Stimulated activated CD4-positive, alpha-beta T cell treated with anti-CD3 and anti-CD28 coated beads, Interleukin-15, amount 100 ng/mL, for 24 hours (primary cell): ENCODE results near the gene TBC1D25.

Experiments used
- DNase-seq: peaks from one replicate; pipeline ENCODE4 v3.0.0-alpha.2; 2020

Gene TBC1D25

GRCh38 chrX:48573690-48574269, 34.3 kb downstream of the TBC1D25 start:
- DNase-seq, result no peak

DNA sequence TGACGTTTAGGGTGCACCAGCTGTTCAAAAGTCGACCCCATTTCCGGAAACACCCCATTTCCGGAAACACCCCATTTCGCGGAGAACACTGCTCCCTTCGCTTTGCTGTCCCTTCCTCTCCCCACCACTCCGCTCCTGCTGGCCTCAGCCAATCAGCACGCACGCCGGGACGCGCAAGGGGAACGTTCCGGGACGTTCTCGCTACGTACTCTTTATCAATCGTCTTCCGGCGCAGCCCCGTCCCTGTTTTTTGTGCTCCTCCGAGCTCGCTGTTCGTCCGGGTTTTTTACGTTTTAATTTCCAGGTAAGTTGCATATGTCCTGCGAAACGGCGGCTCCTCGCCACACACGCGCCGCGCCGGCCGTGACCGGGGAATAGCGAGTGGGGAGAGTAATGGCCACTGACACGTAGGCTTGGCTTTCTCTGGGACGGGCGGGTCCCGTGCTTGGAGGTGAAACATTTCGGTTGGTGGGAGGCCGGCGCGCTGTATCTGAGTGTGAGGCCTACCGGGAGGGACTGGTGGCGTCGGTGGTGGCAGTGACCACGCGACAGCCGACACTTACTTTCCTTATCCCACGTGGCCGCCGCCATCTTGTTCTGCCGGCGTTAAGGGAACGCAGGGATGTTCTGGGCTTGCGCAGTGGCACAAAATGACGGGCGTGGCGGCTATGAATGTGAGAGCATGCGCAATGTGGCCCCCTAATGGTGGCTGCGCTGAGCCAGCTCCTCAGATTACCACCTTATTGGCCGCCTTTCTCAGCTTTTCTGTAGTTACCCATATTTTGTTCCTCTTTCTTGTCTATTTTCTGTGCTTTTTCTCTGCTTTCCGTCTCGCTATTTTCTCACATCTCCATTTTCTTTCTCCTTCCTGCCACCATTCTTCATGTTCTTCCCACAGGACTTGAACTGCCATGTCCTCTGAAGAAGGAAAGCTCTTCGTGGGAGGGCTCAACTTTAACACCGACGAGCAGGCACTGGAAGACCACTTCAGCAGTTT, 35.1 kb downstream of the TBC1D25 start, which contains the start of gene RBM3:
Gene RBM3 (plus strand): TSS at position 215 of the 997 bp plus-strand sequence. CDS start 697 bp downstream, at position 912.
- DNase-seq, result peak; percentile 92

- DNase-seq, result no peak
Observed at GRCh38 chrX:48575642-48576041, 36.1 kb downstream of the TBC1D25 start.

- DNase-seq, result no peak
Observed at GRCh38 chrX:48576108-48576507, 36.6 kb downstream of the TBC1D25 start.

DNA sequence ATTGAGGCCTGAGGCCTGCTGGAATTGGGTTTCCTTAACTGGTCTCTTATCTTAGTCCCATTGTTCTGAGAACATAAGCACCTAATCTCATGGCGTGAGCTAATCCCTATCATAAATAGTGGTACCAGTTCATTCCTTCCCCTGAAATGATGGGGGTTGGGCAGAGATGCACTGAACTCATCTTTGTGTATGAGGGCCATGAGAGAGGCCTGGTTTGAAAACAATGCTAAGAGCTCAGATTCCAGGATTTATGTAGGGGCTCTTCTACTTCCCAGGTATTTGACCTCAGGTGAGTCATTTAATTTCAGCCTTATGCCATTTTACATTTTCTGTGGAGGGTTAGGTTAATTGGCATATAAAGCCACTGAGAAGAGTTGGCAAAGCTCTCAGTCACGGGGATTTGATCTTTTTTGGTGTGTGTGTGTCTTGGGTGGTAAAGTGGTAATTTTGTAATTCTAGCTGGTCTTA, 39.2 kb downstream of the TBC1D25 start:
- no peak for DNase-seq

DNA sequence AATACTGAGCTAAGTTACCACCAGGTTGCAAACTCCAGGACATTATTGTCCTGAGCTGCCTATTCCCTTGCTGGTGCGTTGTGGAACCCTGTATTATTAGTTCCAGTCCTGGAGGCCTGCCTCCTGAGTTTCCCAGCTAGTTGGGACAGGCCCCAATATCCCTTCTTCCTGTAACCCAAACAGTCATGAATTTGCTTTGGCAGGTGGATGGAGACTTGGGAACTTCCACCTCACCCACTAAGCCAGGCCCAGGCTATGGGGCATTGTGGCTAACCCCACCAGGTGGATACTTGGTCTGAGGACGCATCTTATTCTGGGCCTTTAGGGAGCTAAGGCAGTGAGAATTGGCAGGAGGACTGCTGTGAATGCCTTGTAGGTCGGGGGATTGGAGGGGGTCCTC, 39.7 kb downstream of the TBC1D25 start:
- DNase-seq, result no peak

DNA sequence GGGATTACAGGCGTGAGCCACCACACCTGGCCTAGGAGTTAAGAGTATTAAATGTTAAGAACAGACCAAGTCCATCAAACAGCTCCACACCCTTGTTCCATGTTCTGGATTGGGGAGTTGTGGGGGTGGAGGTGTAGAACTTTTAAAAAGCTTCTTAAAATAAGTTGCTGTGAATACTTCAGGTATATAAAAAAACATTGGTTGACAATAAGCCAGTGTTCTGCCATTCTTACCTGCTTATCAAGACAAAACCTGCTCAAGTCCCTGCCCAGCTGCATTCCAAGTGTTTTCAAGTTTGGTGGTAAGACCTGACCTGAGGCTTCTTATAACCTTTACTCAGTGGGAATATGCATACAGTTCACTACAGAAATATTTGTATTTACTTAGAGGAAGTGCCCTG, 41.1 kb downstream of the TBC1D25 start:
- DNase-seq, result no peak

DNA sequence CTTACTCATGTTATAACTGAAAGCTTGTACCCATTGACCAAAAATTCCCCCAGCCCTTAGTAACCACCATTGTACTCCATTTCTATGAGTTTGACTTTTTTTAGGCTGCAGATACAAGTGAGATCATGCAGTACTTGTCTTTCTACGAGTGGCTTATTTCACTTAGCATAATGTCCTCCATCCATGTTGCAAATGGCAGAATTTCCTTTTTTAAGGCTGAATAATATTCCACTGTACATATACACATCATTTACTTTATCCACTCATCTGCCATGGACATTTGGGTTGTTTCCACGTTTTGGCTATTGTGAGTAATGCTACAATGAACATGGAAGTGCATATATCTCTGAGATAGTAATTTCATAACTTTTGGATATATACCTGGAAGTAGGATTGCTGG, 45.2 kb downstream of the TBC1D25 start:
- DNase-seq, result no peak

DNA sequence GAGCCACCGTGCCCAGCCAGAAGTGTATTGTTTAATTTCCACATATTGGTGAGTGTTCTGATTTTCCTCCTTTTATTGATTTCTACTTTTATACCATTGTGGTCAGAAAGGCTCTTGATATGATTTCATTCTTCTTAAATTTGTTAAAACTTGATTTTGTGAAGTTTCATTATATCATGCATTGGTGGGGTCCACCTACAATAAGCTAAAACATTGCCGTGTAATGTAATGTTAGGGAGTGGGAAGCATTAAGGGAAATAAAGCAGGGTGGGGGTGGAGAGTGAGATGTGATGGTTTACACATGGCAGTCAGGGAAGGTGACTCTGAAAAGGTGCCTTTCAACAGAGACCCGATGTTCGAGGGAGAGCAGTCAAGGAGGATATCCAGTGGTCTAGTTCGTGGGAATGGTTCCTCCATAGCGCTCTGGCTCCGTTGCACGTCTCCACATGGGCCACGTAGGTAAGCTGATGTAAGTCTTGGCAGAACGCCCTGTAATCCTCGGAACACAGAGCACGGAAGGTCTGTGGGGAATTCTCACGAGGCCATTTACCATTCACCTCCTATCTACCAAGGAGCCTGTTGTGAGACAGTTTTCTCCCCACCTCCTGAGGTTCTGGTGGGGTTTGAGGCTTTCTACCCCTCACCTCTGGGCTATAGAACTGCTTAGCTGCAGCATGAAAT, 50.1 kb downstream of the TBC1D25 start:
- no peak for DNase-seq

DNA sequence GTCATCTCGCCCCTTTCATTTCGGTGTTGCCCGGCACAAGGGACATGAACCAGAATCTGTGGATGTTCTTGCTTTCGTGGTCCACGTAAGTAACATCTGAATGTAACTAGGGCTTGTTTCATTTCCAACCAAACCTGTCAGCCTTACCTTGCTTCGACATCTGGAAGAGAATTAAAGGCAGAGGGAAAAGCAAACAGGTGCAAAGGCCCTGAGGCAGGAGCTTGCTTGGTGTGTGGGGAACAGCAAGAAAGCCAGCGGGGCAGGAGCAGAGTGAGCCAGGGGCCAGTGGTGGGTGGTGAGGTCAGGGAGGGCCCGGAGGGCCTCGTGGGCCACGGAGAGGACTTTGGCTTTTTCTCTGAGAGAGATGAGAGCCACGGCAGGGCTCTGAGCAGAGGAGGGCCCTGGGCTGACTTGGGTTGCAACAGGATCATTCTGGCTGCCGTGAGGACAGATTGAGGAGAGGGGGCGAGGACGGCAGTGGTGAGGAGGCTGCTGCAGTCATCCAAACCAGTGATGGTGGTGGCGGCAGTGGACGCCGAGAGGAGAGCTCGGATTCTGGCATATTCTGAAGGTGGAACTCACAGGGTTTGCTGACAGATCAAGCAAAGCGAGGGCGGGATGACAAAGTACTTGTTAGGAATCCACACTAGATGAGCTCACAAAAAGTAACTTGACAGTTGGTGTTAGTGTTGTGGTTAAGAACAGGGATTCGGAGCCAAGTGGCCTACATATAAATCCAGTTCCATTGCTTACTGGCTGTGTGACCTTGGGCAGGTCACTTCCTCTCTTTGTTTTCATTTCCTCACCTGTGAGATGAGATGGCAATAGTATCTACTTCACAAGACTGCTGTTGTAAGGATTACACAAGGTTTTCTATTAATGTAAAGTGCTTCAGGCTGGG, 50.9 kb downstream of the TBC1D25 start:
- no peak for DNase-seq

GRCh38 chrX:48591255-48591791, 51.8 kb downstream of the TBC1D25 start:
- DNase-seq, result no peak

DNA sequence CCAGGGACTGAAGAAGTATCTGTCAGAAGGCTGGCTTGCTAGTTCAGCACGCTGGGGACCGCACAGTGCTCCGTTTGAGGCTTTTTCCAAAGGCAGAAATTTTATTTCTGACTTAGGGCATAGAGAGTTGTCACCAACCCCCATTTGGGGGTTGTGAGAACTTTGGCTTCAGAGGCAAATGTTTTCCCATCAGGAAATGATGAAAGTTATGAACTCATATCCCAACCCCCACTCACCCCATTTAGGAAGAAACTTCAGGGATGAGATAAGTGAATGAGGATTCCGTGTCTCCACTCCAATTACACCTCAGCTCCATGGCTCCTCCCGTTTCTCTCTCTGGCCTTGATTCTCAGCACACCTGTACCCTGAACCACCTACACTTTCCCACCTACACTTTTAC, 53.5 kb downstream of the TBC1D25 start:
- DNase-seq, result no peak

GRCh38 chrX:48595929-48596328, 56.4 kb downstream of the TBC1D25 start:
- no peak for DNase-seq

DNA sequence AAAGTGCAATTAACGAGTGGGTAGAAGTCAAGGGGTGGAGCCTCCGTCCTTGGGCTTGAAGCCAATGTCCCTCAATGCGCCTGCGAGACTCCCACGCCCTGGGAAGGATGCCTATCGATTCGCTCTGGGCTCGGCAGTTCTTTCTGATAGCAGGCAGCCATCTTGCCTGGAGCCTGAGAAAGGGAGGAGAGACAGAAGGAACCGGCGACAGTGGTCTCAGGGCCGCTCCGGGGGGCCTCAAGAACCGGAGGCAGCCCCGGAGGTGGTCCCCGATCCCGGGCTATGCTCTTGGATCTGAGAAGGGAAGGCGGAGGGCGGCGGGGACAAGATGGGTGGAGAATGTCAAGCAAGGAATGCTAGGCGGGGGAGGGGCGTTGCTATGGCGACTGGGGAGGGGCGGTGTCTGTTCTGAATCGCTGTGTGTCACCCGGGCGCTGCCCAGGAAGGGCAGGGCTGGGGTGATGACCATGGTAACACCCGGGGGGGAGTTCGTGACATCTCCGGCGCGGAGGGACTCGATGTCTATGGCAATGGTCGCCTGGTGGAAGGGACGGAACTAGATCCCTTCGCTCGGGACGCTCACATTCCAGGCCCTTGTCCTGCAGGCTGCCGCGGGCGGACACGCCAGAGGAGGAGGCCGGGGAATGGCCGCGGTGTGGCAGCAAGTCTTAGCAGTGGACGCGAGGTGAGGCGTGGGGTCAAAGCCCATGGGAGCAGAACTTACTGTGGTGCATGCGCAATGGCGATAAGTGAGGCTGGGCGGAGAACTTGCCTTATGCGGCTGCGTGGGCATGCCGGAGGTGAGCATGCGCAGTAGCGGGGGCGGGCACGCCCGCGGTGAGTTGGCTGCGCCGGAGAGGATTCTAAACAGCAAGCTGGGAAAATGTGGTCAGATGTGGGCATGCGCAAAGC, 58.1 kb downstream of the TBC1D25 start, which contains the start of gene WDR13:
Gene WDR13 (plus strand): TSS at position 140 of the 912 bp plus-strand sequence. CDS start 505 bp downstream, at position 645.
- DNase-seq, result peak; percentile 90

- DNase-seq, result no peak
Observed at GRCh38 chrX:48598614-48599013, 59.1 kb downstream of the TBC1D25 start.

DNA sequence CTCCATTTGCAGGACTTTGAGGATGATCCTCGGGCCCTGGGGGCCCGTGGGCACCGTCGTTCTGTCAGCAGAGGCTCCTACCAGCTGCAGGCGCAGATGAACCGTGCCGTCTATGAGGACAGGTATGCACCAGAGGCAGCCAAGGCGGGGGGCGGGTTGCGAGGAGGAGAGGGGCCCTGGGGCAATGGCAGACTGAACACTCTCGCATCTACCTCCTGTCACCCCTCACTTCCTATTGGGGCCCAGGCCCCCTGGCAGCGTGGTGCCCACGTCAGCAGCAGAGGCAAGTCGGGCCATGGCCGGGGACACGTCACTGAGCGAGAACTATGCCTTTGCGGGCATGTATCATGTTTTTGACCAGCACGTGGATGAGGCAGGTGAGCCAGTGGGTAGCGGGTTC, 59.8 kb downstream of the TBC1D25 start:
- DNase-seq, result no peak

DNA sequence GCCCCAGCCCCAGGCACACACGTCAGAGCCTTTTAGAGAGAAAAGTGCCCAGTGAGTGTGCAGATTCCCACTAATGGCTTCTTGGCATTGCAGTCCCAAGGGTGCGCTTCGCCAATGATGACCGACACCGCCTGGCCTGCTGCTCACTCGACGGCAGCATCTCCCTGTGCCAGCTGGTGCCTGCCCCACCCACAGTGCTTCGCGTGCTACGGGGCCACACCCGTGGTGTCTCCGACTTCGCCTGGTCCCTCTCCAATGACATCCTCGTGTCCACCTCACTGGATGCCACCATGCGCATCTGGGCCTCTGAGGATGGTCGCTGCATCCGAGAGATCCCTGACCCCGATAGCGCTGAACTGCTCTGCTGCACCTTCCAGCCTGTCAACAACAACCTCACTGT, 60.7 kb downstream of the TBC1D25 start:
- no peak for DNase-seq

- no peak for DNase-seq
Observed at GRCh38 chrX:48601741-48602394, 62.4 kb downstream of the TBC1D25 start.

- DNase-seq, result no peak
Observed at GRCh38 chrX:48604701-48605100, 65.2 kb downstream of the TBC1D25 start.

DNA sequence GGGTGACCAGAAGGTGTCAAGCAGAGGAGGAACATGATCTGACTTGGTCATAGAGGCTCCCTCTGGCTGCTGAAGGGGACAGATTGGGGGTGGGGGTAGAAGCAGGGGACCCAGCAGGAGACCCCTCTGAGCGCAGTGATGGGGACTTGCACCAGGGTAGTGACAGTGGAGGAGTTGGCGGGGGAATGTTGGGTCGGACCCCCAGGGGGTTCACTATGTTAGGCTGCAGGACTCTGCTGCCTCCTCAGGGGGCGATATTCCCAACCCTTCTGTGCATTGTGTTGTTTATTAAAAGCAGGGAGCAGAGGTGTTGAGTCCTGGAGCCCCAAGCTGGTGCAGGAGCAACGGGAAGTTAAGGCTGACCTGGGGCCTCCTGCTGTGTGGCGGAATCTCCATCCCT, 66.6 kb downstream of the TBC1D25 start:
- DNase-seq, result no peak
